ENCODE measurements around the gene PDE2A.

DNA sequence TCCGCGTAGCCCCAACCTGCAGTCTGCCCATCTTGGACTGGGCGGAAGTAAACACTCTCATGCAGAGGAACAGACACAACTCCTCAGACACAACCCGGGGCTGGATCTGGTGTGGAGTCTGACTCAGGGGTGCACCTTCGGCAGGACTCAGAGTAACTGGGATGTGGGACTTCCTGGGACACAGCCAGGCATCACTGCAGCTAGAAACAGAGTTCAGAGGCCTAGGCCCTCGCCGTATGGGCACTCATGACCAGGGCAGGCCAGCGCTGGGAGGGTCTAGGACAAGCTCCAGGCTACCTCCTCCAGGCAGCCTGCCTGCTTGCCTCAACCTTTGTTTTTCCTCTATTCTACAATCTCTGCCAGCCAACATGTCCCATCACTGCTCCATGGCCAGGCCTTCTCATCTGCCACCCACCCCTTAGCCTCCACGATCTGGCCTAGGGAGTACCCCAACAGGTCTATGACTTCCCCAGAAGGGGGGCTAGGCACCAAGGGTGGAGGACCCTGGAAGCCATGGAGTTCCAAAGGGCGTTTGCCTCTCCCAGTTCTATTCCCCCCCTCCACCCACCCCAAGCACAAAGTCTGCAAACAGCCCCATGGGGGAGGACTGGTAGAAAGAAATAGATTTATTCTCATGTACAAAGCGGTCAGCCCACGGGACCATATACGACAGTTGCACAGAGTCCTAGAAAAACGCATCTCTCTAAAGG, 98.5 kb downstream of the PDE2A start:
- TF ChIP-seq, protein P1, sequence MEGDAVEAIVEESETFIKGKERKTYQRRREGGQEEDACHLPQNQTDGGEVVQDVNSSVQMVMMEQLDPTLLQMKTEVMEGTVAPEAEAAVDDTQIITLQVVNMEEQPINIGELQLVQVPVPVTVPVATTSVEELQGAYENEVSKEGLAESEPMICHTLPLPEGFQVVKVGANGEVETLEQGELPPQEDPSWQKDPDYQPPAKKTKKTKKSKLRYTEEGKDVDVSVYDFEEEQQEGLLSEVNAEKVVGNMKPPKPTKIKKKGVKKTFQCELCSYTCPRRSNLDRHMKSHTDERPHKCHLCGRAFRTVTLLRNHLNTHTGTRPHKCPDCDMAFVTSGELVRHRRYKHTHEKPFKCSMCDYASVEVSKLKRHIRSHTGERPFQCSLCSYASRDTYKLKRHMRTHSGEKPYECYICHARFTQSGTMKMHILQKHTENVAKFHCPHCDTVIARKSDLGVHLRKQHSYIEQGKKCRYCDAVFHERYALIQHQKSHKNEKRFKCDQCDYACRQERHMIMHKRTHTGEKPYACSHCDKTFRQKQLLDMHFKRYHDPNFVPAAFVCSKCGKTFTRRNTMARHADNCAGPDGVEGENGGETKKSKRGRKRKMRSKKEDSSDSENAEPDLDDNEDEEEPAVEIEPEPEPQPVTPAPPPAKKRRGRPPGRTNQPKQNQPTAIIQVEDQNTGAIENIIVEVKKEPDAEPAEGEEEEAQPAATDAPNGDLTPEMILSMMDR (conservative IDR thresholded peaks at IDR 0.05; ENCODE audit: low read depth, low read length), result no peak
- no peak for TF ChIP-seq POLR2A (IDR thresholded peaks at IDR 0.05; ENCODE audit: low read depth, low read length)
- no peak for TF ChIP-seq RFX5 (IDR thresholded peaks at IDR 0.05; ENCODE audit: low read depth, low read length)
- no peak for TF ChIP-seq FOS (IDR thresholded peaks at IDR 0.05; ENCODE audit: low read depth, low read length)
- TF ChIP-seq BHLHE40 (IDR thresholded peaks at IDR 0.05; ENCODE audit: low read depth, low read length), result no peak
- TF ChIP-seq MXI1 (IDR thresholded peaks at IDR 0.05; ENCODE audit: borderline replicate concordance, low read depth, low read length), result no peak
- TF ChIP-seq SMC3 (IDR thresholded peaks at IDR 0.05; ENCODE audit: low read depth, low read length), result no peak
- no peak for TF ChIP-seq RAD21 (IDR thresholded peaks at IDR 0.05; ENCODE audit: low read length)
- TF ChIP-seq RCOR1 (IDR thresholded peaks at IDR 0.05; ENCODE audit: insufficient replicate concordance, low read length), result no peak

Measured in IMR-90 (cell line).